Measurements from ENCODE around the gene ANAPC5.
"Not testable (repeated sequence)": the region's sequence is repeated elsewhere in the genome, so short reads cannot be mapped to it uniquely, and the experiment has no call there.

Gene ANAPC5, protein sequence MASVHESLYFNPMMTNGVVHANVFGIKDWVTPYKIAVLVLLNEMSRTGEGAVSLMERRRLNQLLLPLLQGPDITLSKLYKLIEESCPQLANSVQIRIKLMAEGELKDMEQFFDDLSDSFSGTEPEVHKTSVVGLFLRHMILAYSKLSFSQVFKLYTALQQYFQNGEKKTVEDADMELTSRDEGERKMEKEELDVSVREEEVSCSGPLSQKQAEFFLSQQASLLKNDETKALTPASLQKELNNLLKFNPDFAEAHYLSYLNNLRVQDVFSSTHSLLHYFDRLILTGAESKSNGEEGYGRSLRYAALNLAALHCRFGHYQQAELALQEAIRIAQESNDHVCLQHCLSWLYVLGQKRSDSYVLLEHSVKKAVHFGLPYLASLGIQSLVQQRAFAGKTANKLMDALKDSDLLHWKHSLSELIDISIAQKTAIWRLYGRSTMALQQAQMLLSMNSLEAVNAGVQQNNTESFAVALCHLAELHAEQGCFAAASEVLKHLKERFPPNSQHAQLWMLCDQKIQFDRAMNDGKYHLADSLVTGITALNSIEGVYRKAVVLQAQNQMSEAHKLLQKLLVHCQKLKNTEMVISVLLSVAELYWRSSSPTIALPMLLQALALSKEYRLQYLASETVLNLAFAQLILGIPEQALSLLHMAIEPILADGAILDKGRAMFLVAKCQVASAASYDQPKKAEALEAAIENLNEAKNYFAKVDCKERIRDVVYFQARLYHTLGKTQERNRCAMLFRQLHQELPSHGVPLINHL

DNA sequence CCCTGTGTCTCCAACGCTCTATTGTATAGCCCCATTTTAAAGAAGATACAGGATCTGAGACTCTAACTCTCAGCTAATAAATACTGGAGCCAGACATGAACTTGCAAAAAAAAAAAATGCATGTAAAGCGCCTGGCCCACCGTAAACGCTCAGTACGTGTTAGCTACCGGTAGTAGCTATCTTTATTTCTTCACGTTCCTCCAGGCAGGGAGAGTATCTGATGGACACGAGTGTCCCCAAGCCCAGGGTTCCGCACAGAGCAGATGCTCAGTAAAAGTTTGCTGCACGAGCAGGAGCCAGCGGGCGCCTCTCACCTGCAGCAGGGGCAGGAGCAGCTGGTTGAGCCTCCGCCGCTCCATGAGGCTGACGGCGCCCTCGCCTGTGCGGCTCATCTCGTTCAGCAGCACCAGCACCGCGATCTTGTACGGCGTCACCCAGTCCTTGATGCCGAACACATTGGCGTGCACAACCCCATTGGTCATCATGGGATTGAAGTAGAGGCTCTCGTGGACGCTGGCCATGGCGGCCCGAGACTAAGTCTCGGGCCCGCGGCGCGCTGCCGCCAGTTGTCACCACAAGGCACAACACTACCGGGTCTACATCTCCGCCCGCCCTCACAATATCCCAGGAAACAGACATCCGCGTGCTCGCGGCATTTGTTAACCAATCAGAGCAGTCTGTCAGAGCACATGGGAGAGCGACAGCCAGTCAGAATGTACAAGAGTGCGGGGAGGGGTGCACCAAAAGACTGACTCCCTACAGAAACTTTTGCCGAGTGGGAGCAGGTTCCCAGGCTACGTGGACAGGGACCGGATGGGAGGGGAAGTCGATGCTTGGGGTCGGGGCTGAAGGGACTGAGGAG lies at the start of gene ANAPC5:
Gene ANAPC5, minus strand, starts transcription at position 592 of the 862 bp plus-strand sequence. Its CDS starts 71 bp downstream, at position 521.
- peak; percentile 80 for DNase-seq (ENCODE audit: low read depth)

DNA sequence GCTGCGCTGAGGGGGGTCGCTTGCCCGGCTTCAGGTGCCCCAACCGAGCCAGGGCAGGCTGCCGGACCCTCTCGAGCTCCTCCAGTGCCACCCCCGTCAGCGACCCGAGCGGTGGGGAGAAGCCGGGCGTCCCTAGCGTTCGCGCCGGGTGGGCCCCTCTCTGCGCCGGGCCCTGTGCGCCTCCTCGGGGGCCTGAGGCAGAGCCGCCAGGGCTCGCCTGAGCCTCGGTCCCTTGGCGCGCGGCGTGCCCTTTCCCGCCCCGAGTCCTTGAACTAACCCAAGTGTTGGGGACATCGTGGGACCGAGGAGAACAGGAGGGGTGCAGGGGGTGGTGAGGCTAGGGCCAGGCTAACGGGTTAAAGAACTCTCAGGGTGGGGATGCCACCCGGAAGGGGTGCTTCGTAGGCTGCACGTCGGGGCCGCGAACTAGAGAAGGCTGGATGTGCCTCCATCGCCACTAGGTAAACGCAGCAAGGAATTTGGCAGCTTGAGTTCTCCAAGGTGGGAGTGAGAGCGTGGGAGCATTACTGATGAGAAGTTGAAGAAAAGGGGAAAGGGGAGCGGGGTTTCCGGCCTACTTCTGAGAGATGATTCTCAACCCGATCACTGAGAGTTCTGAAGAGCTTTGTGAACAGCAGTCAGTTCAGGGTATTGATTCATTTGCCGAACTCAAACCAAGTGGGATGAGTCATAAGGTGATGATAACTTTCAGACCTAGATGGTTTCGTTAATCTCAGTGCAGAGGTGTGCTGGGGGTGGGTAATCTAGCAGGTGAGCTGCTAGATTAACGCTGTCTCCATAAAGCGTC lies 48.3 kb upstream of the ANAPC5 start:
- DNase-seq (ENCODE audit: low read depth), result peak; percentile 30

DNA sequence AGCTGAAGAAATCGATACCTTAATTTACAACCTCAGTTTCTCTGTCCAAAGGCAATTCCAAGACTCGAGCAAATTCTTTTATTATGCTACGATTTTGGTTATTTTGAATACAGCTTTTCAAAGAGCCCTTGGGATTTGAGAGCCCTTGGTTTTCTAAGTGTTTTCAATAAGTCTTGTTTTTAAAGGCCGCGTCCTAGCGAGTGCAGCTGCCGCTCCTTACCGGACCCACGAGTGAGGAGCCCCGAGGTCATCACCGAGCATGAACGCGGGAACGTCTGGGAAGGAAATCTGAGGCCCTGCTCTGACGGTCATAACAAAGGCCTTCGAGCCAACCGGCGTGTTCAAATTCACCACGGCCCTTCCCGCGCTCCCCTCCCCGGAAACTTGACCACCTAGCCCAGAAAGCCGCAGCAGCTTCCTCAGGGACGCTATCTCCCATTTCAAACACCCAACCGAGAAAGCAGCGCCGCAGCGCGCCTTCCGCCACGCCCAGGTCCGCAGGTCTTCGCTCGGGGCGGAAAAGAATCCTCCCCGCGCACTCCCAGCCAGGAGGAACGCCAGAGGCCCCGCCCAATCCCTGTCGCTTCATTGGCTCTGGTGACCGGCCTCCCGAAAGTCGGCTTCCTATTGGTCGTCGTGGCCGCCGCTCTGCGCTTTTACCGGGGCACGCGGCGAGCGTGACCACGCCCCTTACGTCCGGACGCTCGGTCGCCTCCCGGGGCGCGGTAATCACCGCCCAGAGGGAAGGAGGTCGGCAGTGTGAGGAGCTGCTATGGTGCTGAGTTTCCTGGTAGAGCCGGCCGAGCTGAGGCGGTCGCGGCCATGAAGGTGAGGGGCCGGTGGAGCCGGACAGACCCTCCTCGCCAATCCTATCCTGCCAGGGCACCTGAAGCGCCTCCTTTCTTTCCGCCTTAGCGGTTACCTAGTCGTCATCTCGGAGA lies 47.5 kb upstream of the ANAPC5 start, which contains the start of gene RNF34:
Gene RNF34, plus strand, starts transcription at position 728 of the 941 bp plus-strand sequence. Its CDS starts 95 bp downstream, at position 823.
- DNase-seq (ENCODE audit: low read depth), result peak; percentile 97

DNA sequence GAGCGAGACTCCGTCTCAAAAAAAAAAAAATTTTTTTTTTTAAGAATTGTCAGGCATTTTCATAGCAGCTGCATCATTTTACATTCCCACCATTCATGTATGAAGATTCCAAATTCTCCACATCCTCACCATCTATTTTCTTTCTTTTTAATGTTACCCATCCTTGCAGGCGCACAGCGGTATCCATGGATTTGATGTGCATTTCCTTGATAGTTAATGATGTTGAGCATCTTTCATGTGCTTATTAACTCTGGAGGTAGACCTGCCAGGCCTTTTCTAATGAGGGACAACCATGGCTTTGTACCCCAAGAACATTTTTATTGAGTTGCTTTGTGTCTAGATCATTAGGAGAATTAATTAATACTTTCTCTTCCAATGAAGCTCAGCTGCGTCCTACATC lies 46.1 kb upstream of the ANAPC5 start:
- DNase-seq (ENCODE audit: low read depth), result no peak

DNA sequence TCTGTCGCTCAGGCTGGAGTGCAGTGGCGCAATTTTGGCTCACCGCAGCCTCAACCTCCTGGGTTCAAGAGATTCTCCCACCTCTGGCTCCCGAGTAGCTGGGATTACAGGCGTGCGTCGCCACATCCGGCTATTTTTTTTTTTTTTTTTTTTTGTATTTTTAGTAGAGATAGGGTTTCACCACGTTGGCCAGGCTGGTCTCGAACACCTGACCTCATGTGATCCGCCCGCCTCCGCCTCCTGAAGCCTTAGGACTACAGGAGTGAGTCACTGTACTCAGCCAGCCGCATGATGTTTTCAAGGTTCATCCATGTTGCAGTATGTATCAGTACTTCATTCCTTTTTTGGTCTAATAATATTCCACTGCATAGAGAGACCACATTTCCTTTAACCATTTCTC lies 45.3 kb upstream of the ANAPC5 start:
- DNase-seq (ENCODE audit: low read depth), result no peak

DNA sequence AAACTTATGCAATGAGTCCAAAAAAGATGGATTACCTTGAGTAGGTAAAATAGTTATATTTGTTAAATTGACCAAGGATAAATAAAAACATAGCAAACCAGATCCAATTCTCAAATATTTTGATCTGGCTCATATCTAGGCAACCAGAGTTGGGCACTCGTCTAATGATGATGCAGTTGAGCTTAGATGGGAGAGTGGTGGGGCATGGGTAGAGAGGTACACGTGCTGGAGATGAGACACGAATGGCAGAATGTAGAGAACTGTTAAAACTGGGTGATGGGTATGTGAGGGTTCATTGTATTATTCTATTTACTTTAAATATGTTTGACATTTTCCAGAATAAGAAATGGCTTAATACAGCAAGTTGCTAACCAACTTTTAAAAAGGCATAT lies 40.1 kb upstream of the ANAPC5 start:
- DNase-seq (ENCODE audit: low read depth), result no peak

DNA sequence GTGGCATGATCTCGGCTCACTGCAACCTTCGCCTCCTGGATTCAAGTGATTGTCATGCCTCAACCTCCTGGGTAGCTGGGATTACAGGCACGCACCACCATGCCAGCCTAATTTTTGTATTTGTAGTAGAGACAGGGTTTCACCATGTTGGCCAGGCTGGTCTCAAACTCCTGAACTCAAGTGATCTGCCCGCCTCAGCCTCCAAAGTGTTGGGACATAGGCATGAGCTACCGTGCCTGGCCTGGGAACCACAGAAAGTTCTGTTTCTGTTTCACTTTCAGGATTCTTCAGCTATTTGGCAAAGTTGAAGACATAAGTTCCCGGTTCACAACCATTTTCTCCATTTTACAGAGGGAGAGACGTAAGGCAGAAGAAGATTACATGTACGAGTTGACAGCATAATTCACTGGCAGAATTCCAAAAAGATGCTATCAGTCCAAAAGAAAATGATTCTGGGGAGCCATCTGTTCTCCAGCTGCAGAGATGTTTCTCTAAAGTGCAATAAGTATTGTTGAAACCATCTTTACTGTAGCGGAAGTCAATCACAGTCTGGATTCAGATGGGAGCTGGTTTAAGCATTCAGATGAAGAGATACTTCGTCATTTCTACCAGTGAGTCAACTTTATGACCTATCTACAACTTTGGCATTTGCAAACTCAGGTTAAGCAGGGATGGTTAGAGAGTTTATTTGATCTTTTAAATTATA lies 39.6 kb upstream of the ANAPC5 start:
- DNase-seq (ENCODE audit: low read depth), result peak; percentile 6

DNA sequence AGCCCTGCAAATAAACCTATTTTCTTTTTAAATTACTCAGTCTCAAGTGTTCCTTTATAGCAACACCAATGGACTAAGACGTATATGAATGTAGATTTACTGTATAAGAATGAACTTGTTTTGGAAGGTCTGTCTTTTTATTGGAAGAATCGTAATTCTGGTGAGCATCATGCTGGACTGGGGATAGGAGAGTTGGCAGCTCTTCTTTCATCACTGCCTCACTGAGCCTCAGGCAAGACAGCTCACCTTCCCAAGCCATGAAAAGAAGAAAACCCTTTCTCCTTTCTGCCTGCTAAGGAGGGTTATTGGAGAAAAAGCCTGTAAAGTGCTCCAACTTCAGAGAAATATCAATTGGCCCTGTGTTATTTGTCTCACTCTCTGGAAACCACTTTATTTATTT lies 38.6 kb upstream of the ANAPC5 start:
- no peak for DNase-seq (ENCODE audit: low read depth)

DNA sequence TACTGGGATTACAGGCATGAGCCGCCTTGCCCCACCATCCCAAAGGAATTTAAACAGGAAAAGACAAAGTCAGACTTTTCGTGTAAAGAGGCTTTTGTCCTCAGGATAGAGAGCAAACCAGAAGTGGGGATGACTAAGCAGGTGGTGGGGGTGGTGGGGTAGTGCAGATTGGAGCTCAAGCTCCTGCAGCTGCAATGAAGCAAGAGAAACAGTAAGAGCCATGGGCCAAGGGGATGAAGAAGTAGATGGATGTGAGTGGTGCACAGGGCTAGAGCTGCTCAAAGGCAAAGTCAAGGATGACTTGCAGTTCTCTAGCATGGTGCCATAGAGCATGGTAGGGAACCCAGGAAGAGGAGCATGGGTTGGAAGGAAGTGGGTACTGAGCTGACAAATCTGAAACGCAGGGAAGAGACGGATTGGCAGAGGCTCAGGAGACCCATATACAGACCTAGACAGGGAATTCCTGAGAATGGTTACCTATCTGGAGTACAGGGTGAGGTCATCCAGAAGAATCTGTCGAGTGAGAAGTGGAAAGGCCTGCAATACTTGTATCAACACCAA lies 36.3 kb upstream of the ANAPC5 start:
- no peak for DNase-seq (ENCODE audit: low read depth)

DNA sequence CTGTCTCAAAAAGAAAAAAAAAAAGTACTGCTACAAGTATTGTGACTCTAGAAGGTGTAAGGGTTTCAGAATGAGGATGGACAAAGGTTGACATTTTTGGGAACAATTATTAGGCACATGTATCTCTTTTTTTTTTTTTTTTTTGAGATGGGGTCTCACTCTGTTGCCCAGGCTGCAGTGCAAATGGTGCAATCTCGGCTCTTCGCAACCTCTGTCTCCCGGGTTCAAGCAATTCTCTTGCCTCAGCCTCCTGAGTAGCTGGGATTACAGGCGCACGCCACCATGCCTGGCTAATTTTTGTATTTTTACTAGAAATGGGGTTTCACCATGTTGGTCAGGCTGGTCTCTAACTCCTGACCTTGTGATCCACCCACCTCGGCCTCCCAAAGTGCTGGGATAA lies 32.7 kb upstream of the ANAPC5 start:
- DNase-seq (ENCODE audit: low read depth), result not testable (repeated sequence)

DNA sequence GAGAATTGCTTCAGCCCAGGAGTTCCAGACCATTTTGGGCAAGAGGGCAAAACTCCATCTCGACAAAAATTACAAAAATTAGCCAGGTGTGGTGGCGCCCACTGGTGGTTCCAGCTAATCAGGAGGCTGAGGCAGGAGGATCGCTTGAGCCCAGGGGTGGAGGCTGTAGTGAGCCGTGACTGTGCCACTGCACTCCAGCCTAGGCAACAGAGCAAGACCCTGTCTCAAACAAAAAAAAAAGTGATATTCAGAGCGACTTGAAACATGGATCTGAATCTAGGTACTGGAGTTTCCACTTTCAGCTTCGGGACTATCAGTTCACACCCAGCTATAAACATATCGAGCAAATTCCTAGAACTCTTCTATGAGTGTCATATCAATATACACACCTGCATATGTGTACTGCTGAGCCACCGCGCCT lies 31.4 kb upstream of the ANAPC5 start:
- DNase-seq (ENCODE audit: low read depth), result no peak

DNA sequence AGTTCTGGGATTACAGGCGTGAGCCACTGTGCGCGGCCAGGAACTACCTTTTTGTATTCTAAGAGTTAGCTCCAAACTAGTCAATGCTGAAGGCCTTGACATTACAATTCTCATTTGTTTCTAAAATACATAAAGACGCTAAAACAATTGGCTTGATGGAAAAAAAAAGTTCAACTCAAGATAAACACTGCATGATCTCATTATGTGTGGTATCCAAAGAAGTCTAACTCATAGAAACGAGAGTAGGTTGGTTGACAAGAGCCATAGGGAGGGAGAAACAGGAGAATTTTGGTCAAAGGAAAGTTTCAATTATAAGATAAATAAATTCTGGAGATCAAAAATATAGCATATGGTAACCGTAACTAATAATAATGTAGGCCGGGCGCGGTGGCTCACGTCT lies 27.7 kb upstream of the ANAPC5 start:
- DNase-seq (ENCODE audit: low read depth), result no peak

DNA sequence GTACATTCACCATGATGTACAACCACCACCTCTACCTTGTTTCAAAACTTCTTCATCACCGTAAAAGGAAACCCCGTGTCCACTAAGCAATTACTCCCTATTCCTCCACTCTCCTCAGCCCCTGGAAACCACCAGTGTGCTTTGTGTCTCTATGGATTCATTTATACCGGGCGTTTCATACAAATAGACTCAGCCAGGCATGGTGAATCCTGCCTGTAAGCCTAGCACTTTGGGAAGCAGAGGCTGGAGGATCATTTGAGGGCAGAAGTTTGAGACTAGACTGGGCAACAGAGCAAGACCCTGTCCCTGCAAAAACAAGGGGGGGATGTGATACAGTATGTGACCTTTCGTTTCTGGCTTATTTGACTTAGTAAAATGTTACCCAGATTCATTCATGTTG lies 26.5 kb upstream of the ANAPC5 start:
- DNase-seq (ENCODE audit: low read depth), result no peak

DNA sequence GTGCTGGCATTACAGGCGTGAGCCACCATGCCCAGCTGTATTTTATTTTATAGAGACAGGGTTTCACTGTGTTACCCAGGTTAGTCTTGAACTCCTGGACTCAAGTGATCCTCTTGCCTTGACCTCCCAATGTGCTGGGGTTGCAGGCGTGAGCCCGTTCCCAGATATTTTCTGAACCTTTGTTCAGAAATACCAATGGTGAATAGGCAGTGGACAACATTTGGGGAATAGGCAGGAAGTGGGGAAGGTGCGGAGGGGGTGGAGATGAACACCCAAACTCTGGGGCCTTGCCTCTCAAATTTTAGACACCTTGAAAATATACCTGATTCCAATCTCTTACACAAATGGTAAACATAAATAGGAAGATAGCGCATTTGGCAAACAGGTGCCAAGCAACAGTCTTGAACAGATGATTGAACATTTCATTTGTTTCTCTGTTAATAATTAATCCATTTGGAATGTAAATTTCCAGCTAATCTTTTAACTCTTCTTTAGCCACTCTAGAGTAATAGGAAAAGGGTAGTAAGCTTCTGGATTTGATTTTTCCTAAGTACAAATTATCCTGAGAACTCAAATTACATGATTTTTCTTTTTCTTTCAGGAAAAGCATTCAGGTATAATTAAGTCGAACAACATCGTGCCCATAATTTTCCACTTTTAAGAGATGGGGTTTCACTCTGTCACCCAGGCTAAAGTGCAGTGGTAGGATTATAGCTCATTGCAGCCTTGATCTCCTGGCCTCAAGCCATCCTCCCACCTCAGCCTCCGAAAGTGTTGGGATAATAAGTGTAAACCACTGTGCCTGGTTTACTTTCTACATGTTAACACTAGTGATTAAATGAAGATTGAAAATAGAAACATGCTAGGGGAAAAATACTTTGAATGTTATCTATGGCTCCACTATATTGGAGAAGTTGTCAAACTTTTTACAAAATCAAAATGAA lies 24.8 kb upstream of the ANAPC5 start:
- no peak for DNase-seq (ENCODE audit: low read depth)

DNA sequence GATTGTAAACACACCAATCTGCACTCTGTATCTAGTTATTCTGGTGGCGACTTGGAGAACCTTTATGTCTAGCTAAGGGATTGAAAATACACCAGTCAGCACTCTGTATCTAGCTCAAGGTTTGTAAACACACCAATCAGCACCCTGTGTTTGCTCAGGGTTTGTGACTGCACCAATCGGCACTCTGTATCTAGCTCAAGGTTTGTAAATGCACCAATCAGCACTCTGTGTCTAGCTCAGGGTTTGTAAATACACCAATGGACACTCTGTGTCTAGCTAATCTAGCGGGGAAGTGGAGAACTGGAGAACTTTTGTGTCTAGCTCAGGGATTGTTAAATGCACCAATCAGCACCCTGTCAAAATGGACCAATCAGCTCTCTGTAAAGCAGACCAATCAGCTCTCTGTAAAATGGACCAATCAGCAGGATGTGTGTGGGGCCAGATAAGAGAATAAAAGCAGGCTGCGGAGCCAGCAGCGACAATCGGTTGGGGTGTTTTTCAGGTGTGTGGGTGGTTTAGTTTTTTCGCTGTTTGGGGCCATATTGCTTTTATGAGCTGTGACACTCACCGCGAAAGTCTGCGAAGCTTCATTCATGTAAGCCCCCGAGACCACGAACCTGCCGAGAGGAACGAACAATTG lies 22.9 kb upstream of the ANAPC5 start:
- DNase-seq (ENCODE audit: low read depth), result not testable (repeated sequence)

DNA sequence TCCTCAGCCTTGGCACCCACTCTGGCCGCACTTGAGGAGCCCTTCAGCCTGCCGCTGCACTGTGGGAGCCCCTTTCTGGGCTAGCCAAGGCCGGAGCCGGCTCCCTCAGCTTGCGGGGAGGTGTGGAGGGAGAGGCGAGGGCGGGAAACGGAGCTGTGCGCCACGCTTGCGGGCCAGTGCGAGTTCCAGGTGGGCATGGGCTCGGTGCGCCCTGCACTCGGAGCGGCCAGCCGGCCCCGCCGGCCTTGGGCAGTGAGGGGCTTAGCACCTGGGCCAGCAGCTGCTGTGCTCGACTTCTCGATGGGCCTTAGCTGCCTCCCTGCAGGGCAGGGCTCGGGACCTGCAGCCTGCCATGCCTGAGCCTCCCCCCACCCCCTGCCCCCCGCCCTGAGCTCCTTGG lies 22.1 kb upstream of the ANAPC5 start:
- DNase-seq (ENCODE audit: low read depth), result not testable (repeated sequence)

DNA sequence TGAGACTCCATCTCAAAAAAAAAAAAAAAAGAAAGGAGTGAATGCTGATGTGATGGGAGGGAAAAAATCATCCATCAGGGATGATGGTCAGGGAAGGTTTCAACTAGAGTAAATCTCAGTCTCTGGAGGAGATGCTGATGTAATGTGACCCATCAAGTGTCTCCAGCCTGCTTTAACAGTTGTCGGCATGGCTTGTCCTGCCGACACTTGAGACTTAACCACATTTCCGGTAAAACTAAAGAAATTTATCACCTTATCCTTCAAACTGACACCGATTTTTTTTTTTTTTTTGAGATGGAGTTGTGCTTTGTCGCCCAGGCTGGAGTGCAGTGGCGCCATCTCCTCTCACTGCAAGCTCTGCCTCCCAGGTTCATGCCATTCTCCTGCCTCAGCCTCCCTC lies 21.5 kb upstream of the ANAPC5 start:
- DNase-seq (ENCODE audit: low read depth), result no peak

DNA sequence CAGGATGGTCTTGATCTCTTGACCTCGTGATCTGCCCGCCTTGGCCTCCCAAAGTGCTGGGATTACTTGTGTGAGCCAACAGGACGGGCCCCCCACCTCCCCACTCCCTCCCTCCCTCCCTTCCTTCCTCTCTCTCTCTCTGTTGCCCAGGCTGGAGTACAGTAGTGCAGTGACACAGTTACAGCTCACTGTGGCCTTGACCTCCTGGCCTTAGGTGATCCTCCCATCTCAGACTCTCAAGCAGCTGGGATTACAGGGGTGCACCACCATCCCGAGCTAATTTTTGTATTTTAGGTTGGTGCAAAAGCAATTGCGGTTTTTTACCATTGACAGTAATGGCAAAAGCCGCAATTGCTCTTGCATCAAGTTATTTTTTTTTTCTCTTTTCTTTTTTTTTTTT lies 19.2 kb upstream of the ANAPC5 start:
- DNase-seq (ENCODE audit: low read depth), result no peak

Data from stimulated activated CD8-positive, alpha-beta memory T cell treated with anti-CD3 and anti-CD28 coated beads, Interleukin-4, amount 100 ng/mL, for 24 hours (primary cell).